GM10266 (cell line): ENCODE data around the gene KLHL6.

Experiments used
- DNase-seq: peaks from one replicate; pipeline ENCODE4 v3.0.0; 2012; ENCODE audit errors: extremely low spot score
- CTCF ChIP-seq: IDR thresholded peaks from 2 replicates; pipeline ENCODE4 v1.5.1; 2012; ENCODE audit warnings: mild to moderate bottlenecking, low read depth; ENCODE audit not compliant: control insufficient read depth, insufficient read depth; ENCODE audit errors: missing control alignments

The KLHL6 gene

GRCh38 chr3:183555541-183556081 is at the start of gene KLHL6:
Gene KLHL6 (minus strand): TSS chr3:183555706. CDS start chr3:183555653, 53 bp downstream.
- peak; percentile 90 for DNase-seq
- TF ChIP-seq CTCF = peak; percentile 21

- DNase-seq = no peak
- TF ChIP-seq CTCF = no peak
Observed at GRCh38 chr3:183597959-183598358, 42.5 kb upstream of the KLHL6 start.

GRCh38 chr3:183594636-183595035 is 39.1 kb upstream of the KLHL6 start:
- DNase-seq = no peak
- TF ChIP-seq CTCF = no peak

GRCh38 chr3:183592821-183593220 is 37.3 kb upstream of the KLHL6 start:
- no peak for DNase-seq
- no peak for TF ChIP-seq CTCF

- DNase-seq = peak; percentile 68
- TF ChIP-seq CTCF = peak; percentile 43
Observed at GRCh38 chr3:183591881-183592521, 36.5 kb upstream of the KLHL6 start.

GRCh38 chr3:183590442-183590841 is 34.9 kb upstream of the KLHL6 start:
- no peak for TF ChIP-seq CTCF
- no peak for DNase-seq

GRCh38 chr3:183587336-183587735 is 31.8 kb upstream of the KLHL6 start:
- DNase-seq = no peak
- no peak for TF ChIP-seq CTCF
